Heart left ventricle (tissue), 16 donors: ENCODE results near the gene FRS2. TPM values are rescaled to one million over a fixed set of nuclear protein-coding genes. Genes with fewer than 3 reads are reported as not detected.

Experiments used
- ATAC-seq, 4 donors: fragments of 200-7000 bp; cut with Tn5 transposase; one replicate each; pipeline ENCODE4 v1.9.1; 2020 to 2022; ENCODE audit warnings: moderate library complexity in 4 of 4, mild to moderate bottlenecking in 3 of 4, moderate number of reproducible peaks in 1 of 4
- DNase-seq, 5 donors: peaks; one replicate each; pipeline ENCODE4 v3.0.0-alpha.2; 2020
- H3K27ac ChIP-seq, 12 donors: fragments of 200-600 bp; sonication (generic) in 4 of 12; one replicate each; pipeline versions ENCODE4 v1.5.0 to v1.8.0; 2016 to 2022; ENCODE audit warnings: mild to moderate bottlenecking in 2 of 12
- H3K27me3 ChIP-seq, 9 donors: fragments of 200-600 bp; sonication (generic) in 2 of 9; one replicate each; pipeline versions ENCODE4 v1.5.1 to v1.8.0; 2016 to 2022; ENCODE audit warnings: mild to moderate bottlenecking in 3 of 9
- H3K36me3 ChIP-seq, 9 donors: fragments of 200-600 bp; sonication (generic) in 2 of 9; one replicate each; pipeline versions ENCODE4 v1.5.0 to v1.8.0; 2018 to 2022; ENCODE audit warnings: mild to moderate bottlenecking in 2 of 9
- H3K4me1 ChIP-seq, 12 donors: fragments of 200-600 bp; sonication (generic) in 4 of 12; one replicate each; pipeline versions ENCODE4 v1.5.0 to v1.8.0; 2016 to 2022; ENCODE audit warnings: mild to moderate bottlenecking in 3 of 12
- H3K4me3 ChIP-seq, 12 donors: fragments of 200-600 bp; sonication (generic) in 4 of 12; one replicate each; pipeline versions ENCODE4 v1.5.0 to v1.8.0; 2017 to 2022; ENCODE audit warnings: mild to moderate bottlenecking in 9 of 12, moderate library complexity in 4 of 12
- H3K9me3 ChIP-seq, 12 donors: fragments of 200-600 bp; sonication (generic) in 4 of 12; one replicate each; pipeline versions ENCODE4 v1.5.0 to v1.8.0; 2016 to 2022; ENCODE audit warnings: mild to moderate bottlenecking in 1 of 12
- POLR2A ChIP-seq, 2 donors: fragments of 450-650 bp; IDR thresholded peaks; one replicate each; pipeline ENCODE4 v1.6.1; 2017; ENCODE audit warnings: antibody characterized with exemption in 2 of 2, mild to moderate bottlenecking in 2 of 2, moderate library complexity in 2 of 2
- WGBS, 4 donors: extraction: QIAGEN DNeasy Blood & Tissue Kit in 2 of 4; methylation state at CpG; one replicate each; pipeline versions ENCODE4 v1.1.5 to v1.1.7; 2013 to 2018; 5-methylcytosine and 5-hydroxymethylcytosine counted together
- intact Hi-C, 10 donors: fragments of 100-400 bp; cut with DNase I; formaldehyde crosslinking; loops; one replicate each; pipeline versions ENCODE4 v1.11.1 to v1.14.2; 2022
- polyA plus RNA-seq, 2 donors: library from polyadenylated mRNA; stranded (reverse); fragments of 200-250 nt; gene quantifications; one replicate each; pipeline ENCODE4 v1.2.3, GENCODE V29; 2013
- total RNA-seq, 9 donors: library from RNA; depleted of rRNA in 2 of 9; stranded (reverse); fragments of >200 nt in 2 of 9; fragmentation: NEBNext Ultra II Directional in 3 of 9; extraction: Animal tissue kit (Norgen Biotek cat#: 25700) in 3 of 9; gene quantifications; one replicate each; pipeline versions ENCODE4 v1.1.0 to v1.2.4, GENCODE V29; 2016 to 2023
- TF ChIP-seq, protein P1 (sequence below), 12 donors: fragments of 200-600 bp; sonication (generic) in 4 of 12; IDR thresholded peaks; one replicate each; pipeline versions ENCODE4 v1.5.0 to v1.8.0; 2018 to 2022; ENCODE audit warnings: antibody characterized with exemption in 12 of 12, mild to moderate bottlenecking in 5 of 12
- donor health status: ischemic (EF 13 %, LVEDD 7.1; RV severe dilation, severe dysfunction).
- donor health status: healthy with polysubstance abuse.
- donor health status: DM: no; HTN: yes; CAD: no.
- donor health status: DM: no; HTN: no; CAD: no.
- donor health status: ischemic (EF 25% LVEDD 6.9; RV normal size, moderate dysfunction).
- donor health status: ischemic (EF 25% LVEDD 5.7; RV mildly dilated, moderate dysfunction).
- donor health status: healthy.
- donor health status: DM: yes; HTN: yes; CAD: no.
- donor health status: ischemic (EF 35%, LVEDD 5.7; RV mildly dilated, moderate dysfunction).
- donor health status: nonischemic (EF 11% LVEDD 7.7; RV severe dilation, severe dysfunction).
- donor health status: DM: yes; HTN: yes; CAD: no.
- donor health status: PGD.
- donor health status: ischemic (EF 29% LVEDD 5.4; RV normal size, mild dysfunction).
- donor health status: nonischemic (EF 23%, LVEDD 6.1; RV moderate dilation, normal function).

The FRS2 gene
- total and polyA plus RNA-seq, 11 donors, result 2.6 to 33.9 (median 20.3) TPM

DNA sequence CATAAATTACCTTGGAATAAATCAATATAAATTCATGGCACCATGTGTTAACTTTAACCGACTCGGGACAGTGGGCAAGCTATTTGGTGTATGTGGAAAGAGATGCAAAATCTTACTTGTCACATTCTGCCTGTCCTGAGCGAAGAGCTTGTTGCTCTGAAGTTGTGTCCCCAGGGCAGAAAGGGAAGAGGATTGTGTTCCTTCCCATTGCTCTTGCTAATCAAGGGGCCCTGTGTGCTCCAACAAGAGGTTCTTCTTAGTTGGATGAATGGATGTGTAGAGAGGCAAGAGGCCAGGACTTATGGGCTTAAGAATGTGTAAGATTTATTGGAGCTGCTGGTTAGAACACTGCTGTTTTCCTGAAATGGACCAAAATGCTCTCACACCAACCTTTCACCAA is 36.5 kb upstream of the FRS2 start:
- Histone ChIP-seq H3K27me3 (no peaks in the 10 kb centered on the region), H3K36me3 (no peaks in the 10 kb centered on the region), H3K27ac (no peak overlapping the region), H3K4me1 (peaks cover 0 to 23% (median 4%) of the 10 kb centered on the region in 12 donors), H3K9me3 (no peaks in the 10 kb centered on the region), H3K4me3 (no peak overlapping the region)
- no peak for DNase-seq
- WGBS, 4 donors, result 89 to 96% (median 92%) methylated on average over 3 of the region's 3 CpGs
- intact Hi-C loops, result loop anchor here in 2 of 10 donors (5.0 kb wide), 2 partner anchors 34 to 39 kb away; partner anchors contain the start of gene FRS2 (in 1 of the 2)
- ATAC-seq, result no peak
- TF ChIP-seq POLR2A (IDR thresholded peaks at IDR 0.05), result no peak
- TF ChIP-seq, protein P1, sequence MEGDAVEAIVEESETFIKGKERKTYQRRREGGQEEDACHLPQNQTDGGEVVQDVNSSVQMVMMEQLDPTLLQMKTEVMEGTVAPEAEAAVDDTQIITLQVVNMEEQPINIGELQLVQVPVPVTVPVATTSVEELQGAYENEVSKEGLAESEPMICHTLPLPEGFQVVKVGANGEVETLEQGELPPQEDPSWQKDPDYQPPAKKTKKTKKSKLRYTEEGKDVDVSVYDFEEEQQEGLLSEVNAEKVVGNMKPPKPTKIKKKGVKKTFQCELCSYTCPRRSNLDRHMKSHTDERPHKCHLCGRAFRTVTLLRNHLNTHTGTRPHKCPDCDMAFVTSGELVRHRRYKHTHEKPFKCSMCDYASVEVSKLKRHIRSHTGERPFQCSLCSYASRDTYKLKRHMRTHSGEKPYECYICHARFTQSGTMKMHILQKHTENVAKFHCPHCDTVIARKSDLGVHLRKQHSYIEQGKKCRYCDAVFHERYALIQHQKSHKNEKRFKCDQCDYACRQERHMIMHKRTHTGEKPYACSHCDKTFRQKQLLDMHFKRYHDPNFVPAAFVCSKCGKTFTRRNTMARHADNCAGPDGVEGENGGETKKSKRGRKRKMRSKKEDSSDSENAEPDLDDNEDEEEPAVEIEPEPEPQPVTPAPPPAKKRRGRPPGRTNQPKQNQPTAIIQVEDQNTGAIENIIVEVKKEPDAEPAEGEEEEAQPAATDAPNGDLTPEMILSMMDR (IDR thresholded peaks at IDR 0.05), result no peak

DNA sequence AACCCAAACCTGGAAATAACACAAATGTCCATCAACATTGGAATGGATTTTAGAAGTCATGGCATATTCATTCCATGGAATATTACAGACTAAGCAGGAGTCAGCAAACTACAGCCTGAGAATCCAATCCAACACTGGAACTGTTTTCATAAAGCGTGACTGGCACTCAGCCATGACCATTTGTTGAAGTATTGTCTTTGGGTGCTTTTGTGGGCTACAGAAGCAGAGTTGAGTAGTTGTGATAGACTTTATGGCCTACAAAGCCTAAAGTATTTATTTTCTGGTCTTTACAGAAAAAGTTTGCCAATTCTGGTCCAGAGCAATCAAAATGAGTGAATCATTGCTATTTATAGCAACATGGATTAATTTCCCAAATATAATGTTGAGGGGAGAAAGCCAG is 34.5 kb upstream of the FRS2 start:
- Histone ChIP-seq H3K9me3 (no peaks in the 10 kb centered on the region), H3K4me3 (no peak overlapping the region), H3K27ac (no peak overlapping the region), H3K36me3 (no peaks in the 10 kb centered on the region), H3K27me3 (no peaks in the 10 kb centered on the region), H3K4me1 (peaks cover 0 to 21% (median 3%) of the 10 kb centered on the region in 12 donors)
- intact Hi-C loops, result no loop called here
- DNase-seq (no peak), ATAC-seq (no peak)
- TF ChIP-seq POLR2A (IDR thresholded peaks at IDR 0.05), result no peak
- TF ChIP-seq, protein P1 (IDR thresholded peaks at IDR 0.05), result no peak
- 50 to 79% (median 66%) methylated on average over 1 of the region's 1 CpG for WGBS, 4 donors

DNA sequence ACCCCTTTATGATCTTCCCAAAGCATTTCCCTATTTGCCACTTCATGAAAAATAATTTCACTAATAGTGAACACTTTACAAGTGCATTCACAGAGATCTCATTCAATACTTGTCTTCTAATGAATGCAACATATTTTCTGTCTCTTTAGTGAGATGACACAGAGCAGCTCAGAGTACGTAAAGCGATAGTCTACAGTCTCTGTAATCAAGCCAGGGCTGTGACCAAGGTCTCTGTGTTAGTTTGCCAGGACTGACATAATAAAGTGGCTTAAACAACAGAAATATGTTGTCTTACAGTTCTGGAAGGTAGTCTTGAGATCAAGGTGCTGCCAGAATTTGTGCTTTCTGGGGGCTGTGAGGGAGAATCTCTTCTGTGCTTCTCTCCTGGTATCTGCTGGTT is 33.1 kb upstream of the FRS2 start:
- WGBS, 4 donors, result 60 to 84% (median 70%) methylated on average over 2 of the region's 2 CpGs
- Histone ChIP-seq H3K4me1 (peaks cover 0 to 6% (median 0%) of the 10 kb centered on the region in 12 donors), H3K9me3 (no peaks in the 10 kb centered on the region), H3K4me3 (no peak overlapping the region), H3K36me3 (no peaks in the 10 kb centered on the region), H3K27me3 (no peaks in the 10 kb centered on the region), H3K27ac (no peak overlapping the region)
- intact Hi-C loops, result no loop called here
- TF ChIP-seq POLR2A (IDR thresholded peaks at IDR 0.05), result no peak
- TF ChIP-seq, protein P1 (IDR thresholded peaks at IDR 0.05), result no peak
- no peak for DNase-seq
- ATAC-seq, result no peak

DNA sequence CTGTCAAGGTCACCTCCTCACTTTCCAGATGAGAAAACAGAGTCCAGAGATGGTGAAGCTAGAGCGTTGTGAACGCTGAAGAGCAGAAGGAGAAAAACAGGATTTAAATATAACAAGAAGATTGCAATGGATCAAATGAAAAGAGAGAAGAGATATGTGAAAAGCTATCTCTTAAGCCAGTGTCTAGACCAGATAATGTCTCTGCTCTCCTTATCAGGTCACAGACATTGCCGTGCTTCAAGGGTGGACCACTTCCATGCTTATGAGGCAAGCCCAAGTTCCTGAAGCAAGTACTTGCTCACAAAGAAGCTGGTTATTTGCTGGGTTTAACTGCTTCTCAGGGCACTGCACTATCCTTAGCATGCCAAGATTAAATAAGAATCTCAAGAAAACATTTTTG is 31.6 kb upstream of the FRS2 start:
- no peaks in the 10 kb centered on the region for H3K9me3 ChIP-seq
- ATAC-seq, result no peak
- no peak for DNase-seq
- no peak overlapping the region for H3K27ac ChIP-seq
- H3K27me3 ChIP-seq, result no peaks in the 10 kb centered on the region
- TF ChIP-seq, protein P1 (IDR thresholded peaks at IDR 0.05), result no peak
- TF ChIP-seq POLR2A (IDR thresholded peaks at IDR 0.05), result no peak
- 70 to 84% (median 79%) methylated on average over 3 of the region's 3 CpGs for WGBS, 4 donors
- peaks cover 0 to 4% (median 0%) of the 10 kb centered on the region in 12 donors for H3K4me1 ChIP-seq
- intact Hi-C loops, result no loop called here
- H3K36me3 ChIP-seq, result no peaks in the 10 kb centered on the region
- no peak overlapping the region for H3K4me3 ChIP-seq
